ENCODE measurements around the gene PKIG.

The PKIG gene

GRCh38 chr20:44597516-44597915, 15.1 kb downstream of the PKIG start:
- CTCF ChIA-PET: interaction anchor here (0.6 kb wide), 1 partner anchor 212 kb away, joined by 3 read pairs; no protein-coding TSS in a partner anchor
- no peak for DNase-seq (ENCODE audit: extremely low spot score)
- TF ChIP-seq NFRKB (IDR thresholded peaks at IDR 0.05) (no peak), TARDBP (IDR thresholded peaks at IDR 0.05) (no peak), SUZ12 (IDR thresholded peaks at IDR 0.05) (no peak), FOXA1 (IDR thresholded peaks at IDR 0.05) (no peak), ZNF384 (IDR thresholded peaks at IDR 0.05) (no peak), FOXM1 (IDR thresholded peaks at IDR 0.05; ENCODE audit: borderline replicate concordance) (no peak), ELF4 (IDR thresholded peaks at IDR 0.05) (no peak), FOXK2 (IDR thresholded peaks at IDR 0.05) (no peak), L3MBTL2 (conservative IDR thresholded peaks at IDR 0.05) (no peak), SP1 (IDR thresholded peaks at IDR 0.05) (no peak)
- POLR2A ChIA-PET: interaction anchor here (1.1 kb wide), 1 partner anchor 15 kb away, joined by 3 read pairs; no protein-coding TSS in a partner anchor

- TF ChIP-seq SP1 (IDR thresholded peaks at IDR 0.05) (no peak), HDGF (IDR thresholded peaks at IDR 0.05; ENCODE audit: borderline replicate concordance) (no peak), ELF4 (IDR thresholded peaks at IDR 0.05) (no peak), NFRKB (IDR thresholded peaks at IDR 0.05) (no peak), ZNF384 (IDR thresholded peaks at IDR 0.05) (no peak), PKNOX1 (IDR thresholded peaks at IDR 0.05) (no peak), TARDBP (IDR thresholded peaks at IDR 0.05) (no peak), L3MBTL2 (conservative IDR thresholded peaks at IDR 0.05) (no peak), LEF1 (IDR thresholded peaks at IDR 0.05; ENCODE audit: borderline replicate concordance) (no peak), FOXK2 (IDR thresholded peaks at IDR 0.05) (no peak), CTBP1 (IDR thresholded peaks at IDR 0.05; ENCODE audit: borderline replicate concordance) (no peak), FOXM1 (IDR thresholded peaks at IDR 0.05; ENCODE audit: borderline replicate concordance) (no peak), SUZ12 (IDR thresholded peaks at IDR 0.05) (no peak)
- no peak for DNase-seq (ENCODE audit: extremely low spot score)
- CTCF ChIA-PET: no interaction called here
- POLR2A ChIA-PET: interaction anchor here (1.1 kb wide), 1 partner anchor 15 kb away, joined by 3 read pairs; no protein-coding TSS in a partner anchor
Measured at GRCh38 chr20:44597930-44598329, 15.6 kb downstream of the PKIG start.

GRCh38 chr20:44598423-44599305, 16.3 kb downstream of the PKIG start:
- no peak for TF ChIP-seq TARDBP (IDR thresholded peaks at IDR 0.05)
- no peak for TF ChIP-seq L3MBTL2 (conservative IDR thresholded peaks at IDR 0.05)
- no peak for TF ChIP-seq FOXK2 (IDR thresholded peaks at IDR 0.05)
- TF ChIP-seq CTBP1 (IDR thresholded peaks at IDR 0.05; ENCODE audit: borderline replicate concordance): no peak
- TF ChIP-seq FOXA1 (IDR thresholded peaks at IDR 0.05): no peak
- no peak for TF ChIP-seq SUZ12 (IDR thresholded peaks at IDR 0.05)
- TF ChIP-seq ARNT (IDR thresholded peaks at IDR 0.05): no peak
- TF ChIP-seq FOXM1 (IDR thresholded peaks at IDR 0.05; ENCODE audit: borderline replicate concordance): no peak
- no peak for TF ChIP-seq SP1 (IDR thresholded peaks at IDR 0.05)
- TF ChIP-seq ZNF384 (IDR thresholded peaks at IDR 0.05): no peak
- TF ChIP-seq HDGF (IDR thresholded peaks at IDR 0.05; ENCODE audit: borderline replicate concordance): no peak
- no peak for TF ChIP-seq LEF1 (IDR thresholded peaks at IDR 0.05; ENCODE audit: borderline replicate concordance)
- no peak for TF ChIP-seq ELF4 (IDR thresholded peaks at IDR 0.05)
- TF ChIP-seq PKNOX1 (IDR thresholded peaks at IDR 0.05): no peak
- TF ChIP-seq NFRKB (IDR thresholded peaks at IDR 0.05): no peak
- TF ChIP-seq BHLHE40 (IDR thresholded peaks at IDR 0.05; ENCODE audit: borderline replicate concordance): no peak
- ChIA-PET CTCF (interaction anchor here (0.9 kb wide), 1 partner anchor 81 kb away, joined by 3 read pairs; no protein-coding TSS in a partner anchor), POLR2A (interaction anchor here (1.1 kb wide), 1 partner anchor 16 kb away, joined by 3 read pairs; no protein-coding TSS in a partner anchor)
- peak; percentile 20 for DNase-seq (ENCODE audit: extremely low spot score)

- TF ChIP-seq ARNT (IDR thresholded peaks at IDR 0.05) (no peak), ELF4 (IDR thresholded peaks at IDR 0.05) (no peak), SUZ12 (IDR thresholded peaks at IDR 0.05) (no peak), FOXM1 (IDR thresholded peaks at IDR 0.05; ENCODE audit: borderline replicate concordance) (no peak), HDGF (IDR thresholded peaks at IDR 0.05; ENCODE audit: borderline replicate concordance) (no peak), L3MBTL2 (conservative IDR thresholded peaks at IDR 0.05) (no peak), CTBP1 (IDR thresholded peaks at IDR 0.05; ENCODE audit: borderline replicate concordance) (no peak), NFRKB (IDR thresholded peaks at IDR 0.05) (no peak)
- DNase-seq (ENCODE audit: extremely low spot score): no peak
- ChIA-PET POLR2A (no interaction called here), CTCF (interaction anchor here (0.6 kb wide), 1 partner anchor 37 kb away, joined by 3 read pairs; no protein-coding TSS in a partner anchor)
Measured at GRCh38 chr20:44599715-44600114, 17.3 kb downstream of the PKIG start.

- CTCF ChIA-PET: no interaction called here
- no peak for TF ChIP-seq FOXA1 (IDR thresholded peaks at IDR 0.05)
- POLR2A ChIA-PET: no interaction called here
- no peak for DNase-seq (ENCODE audit: extremely low spot score)
Measured at GRCh38 chr20:44600301-44600700, 17.9 kb downstream of the PKIG start.

GRCh38 chr20:44600758-44601201, 18.4 kb downstream of the PKIG start:
- CTCF ChIA-PET: no interaction called here
- POLR2A ChIA-PET: no interaction called here
- no peak for TF ChIP-seq SP1 (IDR thresholded peaks at IDR 0.05)
- TF ChIP-seq LEF1 (IDR thresholded peaks at IDR 0.05; ENCODE audit: borderline replicate concordance): no peak
- no peak for TF ChIP-seq TARDBP (IDR thresholded peaks at IDR 0.05)
- TF ChIP-seq SUZ12 (IDR thresholded peaks at IDR 0.05): no peak
- no peak for TF ChIP-seq L3MBTL2 (conservative IDR thresholded peaks at IDR 0.05)
- no peak for TF ChIP-seq BHLHE40 (IDR thresholded peaks at IDR 0.05; ENCODE audit: borderline replicate concordance)
- no peak for TF ChIP-seq PKNOX1 (IDR thresholded peaks at IDR 0.05)
- no peak for TF ChIP-seq CTBP1 (IDR thresholded peaks at IDR 0.05; ENCODE audit: borderline replicate concordance)
- no peak for TF ChIP-seq FOXM1 (IDR thresholded peaks at IDR 0.05; ENCODE audit: borderline replicate concordance)
- TF ChIP-seq HDGF (IDR thresholded peaks at IDR 0.05; ENCODE audit: borderline replicate concordance): no peak
- TF ChIP-seq FOXK2 (IDR thresholded peaks at IDR 0.05): no peak
- no peak for TF ChIP-seq NFRKB (IDR thresholded peaks at IDR 0.05)
- no peak for TF ChIP-seq FOXA1 (IDR thresholded peaks at IDR 0.05)
- TF ChIP-seq ELF4 (IDR thresholded peaks at IDR 0.05): no peak
- TF ChIP-seq ZNF384 (IDR thresholded peaks at IDR 0.05): no peak
- no peak for TF ChIP-seq ARNT (IDR thresholded peaks at IDR 0.05)
- no peak for DNase-seq (ENCODE audit: extremely low spot score)

Measured in HEK293T (cell line).